ENCODE data around the gene ABHD16A. TPM values are rescaled to one million over a fixed set of nuclear protein-coding genes. Genes with fewer than 3 reads are reported as not detected.

ABHD16A gene
- total and polyA plus RNA-seq, 2 of the 13 experiments (the other 11 are each of a cell fraction or from before 2014, with no cell fraction given) = 43.5 to 45.4 TPM

DNA sequence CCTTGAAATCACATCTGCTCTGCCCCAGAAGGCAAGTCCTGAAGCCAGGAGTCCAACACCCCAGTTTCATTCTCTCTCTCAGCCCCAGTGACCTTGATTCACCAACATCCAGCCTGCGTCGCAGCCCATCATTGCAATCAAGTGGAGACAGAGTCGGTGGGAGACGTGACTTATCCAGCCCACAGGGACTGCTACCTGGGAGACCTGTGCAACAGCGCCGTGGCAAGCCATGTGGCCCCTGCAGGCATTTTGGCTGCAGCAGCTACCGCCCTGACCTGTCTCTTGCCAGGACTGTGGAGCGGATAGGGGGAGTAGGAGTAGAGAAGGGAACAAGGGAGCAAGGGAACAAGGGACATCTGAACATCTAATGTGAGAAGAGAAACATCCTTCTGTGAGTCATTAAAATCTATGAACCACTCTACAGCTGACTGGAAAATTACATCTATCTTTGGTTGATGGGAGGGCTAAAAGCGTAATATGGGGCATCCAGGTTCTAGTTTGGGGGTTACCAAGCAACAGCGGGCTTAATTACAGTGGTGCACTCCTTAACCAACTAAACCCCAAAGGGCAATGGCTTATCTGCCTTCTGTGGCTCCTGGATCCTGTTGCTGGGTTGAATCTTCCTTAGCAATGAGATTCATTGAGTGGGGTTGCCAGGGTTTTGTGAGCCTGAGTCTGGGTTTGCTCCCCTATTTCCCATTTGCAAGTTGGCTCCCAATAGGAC, 14.5 kb upstream of the ABHD16A start (continued):
- peak; percentile 22 for TF ChIP-seq HNRNPK (IDR thresholded peaks at IDR 0.05; ENCODE audit: low read depth, low read length, poor library complexity, severe bottlenecking)
- TF ChIP-seq, protein P1, sequence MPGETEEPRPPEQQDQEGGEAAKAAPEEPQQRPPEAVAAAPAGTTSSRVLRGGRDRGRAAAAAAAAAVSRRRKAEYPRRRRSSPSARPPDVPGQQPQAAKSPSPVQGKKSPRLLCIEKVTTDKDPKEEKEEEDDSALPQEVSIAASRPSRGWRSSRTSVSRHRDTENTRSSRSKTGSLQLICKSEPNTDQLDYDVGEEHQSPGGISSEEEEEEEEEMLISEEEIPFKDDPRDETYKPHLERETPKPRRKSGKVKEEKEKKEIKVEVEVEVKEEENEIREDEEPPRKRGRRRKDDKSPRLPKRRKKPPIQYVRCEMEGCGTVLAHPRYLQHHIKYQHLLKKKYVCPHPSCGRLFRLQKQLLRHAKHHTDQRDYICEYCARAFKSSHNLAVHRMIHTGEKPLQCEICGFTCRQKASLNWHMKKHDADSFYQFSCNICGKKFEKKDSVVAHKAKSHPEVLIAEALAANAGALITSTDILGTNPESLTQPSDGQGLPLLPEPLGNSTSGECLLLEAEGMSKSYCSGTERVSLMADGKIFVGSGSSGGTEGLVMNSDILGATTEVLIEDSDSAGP (CRISPR knock-in tag; IDR thresholded peaks at IDR 0.05; ENCODE audit: borderline replicate concordance) = peak; percentile 71; the same call in 1 of the 2 replicates

DNA sequence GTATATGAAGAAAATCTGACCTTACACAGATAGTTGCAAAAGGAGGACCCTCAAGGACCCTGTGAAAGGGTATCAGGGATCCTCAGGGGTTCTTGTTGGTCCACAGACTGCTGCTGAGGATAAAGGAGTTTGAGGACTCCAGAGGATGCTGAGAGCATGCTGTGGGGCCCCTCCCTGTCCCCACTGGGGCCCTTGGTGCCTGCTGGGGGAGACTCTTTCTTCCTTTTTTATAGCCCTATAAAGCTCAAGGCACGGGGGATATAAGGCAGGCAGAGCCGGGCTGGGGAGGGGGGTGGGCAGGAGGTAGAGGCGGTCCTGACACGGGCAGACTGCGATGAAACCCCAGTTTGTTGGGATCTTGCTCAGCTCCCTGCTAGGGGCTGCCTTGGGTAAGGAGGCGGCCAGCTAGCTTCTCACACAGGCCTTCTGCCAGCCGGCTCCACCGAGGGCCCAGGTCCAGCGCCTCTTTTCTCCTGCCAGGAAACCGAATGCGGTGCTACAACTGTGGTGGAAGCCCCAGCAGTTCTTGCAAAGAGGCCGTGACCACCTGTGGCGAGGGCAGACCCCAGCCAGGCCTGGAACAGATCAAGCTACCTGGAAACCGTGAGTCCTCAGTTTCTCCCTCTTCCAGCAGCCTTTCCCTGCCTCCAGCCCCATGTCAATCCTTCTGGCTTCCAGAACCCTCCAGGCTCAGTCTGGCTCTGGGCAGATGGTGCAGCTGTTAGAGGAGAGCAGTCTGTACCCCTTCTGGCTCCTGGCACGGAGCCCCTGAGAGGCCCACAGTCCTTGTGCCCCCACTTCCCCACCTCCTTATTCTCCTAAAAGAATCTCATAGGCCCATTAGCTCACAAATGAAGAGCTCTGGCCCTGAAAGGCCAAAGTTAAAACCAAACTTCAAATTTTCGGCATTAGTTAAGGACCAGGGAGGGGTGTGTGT, 12.2 kb upstream of the ABHD16A start, which contains the start of gene LY6G6D:
LY6G6D (plus strand) TSS at position 327 of the 937 bp plus-strand sequence; CDS start at position 335, 8 bp downstream.
- no peak for DNase-seq (ENCODE audit: low spot score)
- BruUV-seq (replicated peaks) = no TSS peak
- peak within 1 kb of the TSS; percentile 5 for H2AFZ ChIP-seq (ENCODE audit: low read length)
- in situ Hi-C loops (cut with HindIII; ENCODE audit: extremely low pct_ligation_motif_present, low pct_unique_long_range_greater_than_20kb) (no loop called here), intact Hi-C loops (cut with micrococcal nuclease; ENCODE audit: unreplicated experiment) (loop anchor here (5.0 kb wide), 1 partner anchor 33 kb away; the partner anchor contains the start of gene LY6G5C)
- no peak within 1 kb of the TSS for H3K27ac ChIP-seq (ENCODE audit: extremely low read length, insufficient read depth, low read length)
- WGBS (ENCODE audit: low lambda C conversion rate) = 43% methylated on average over 9 of the region's 16 CpGs
- peaks cover 12 to 51% of the 10 kb centered on the region in 2 experiments; a peak in 4 of 5 replicates for H3K27me3 ChIP-seq (ENCODE audit: control insufficient read depth in 1 of 2, insufficient read depth in 2 of 2, low read length in 2 of 2)
- no peak within 1 kb of the TSS for H3K9ac ChIP-seq (ENCODE audit: insufficient read depth, low read depth, low read length)
- no peaks in the 10 kb centered on the region for H3K9me3 ChIP-seq (ENCODE audit: low read length)
- no peaks in the 10 kb centered on the region for H3K79me2 ChIP-seq (ENCODE audit: insufficient read depth, low read length)
- no peaks in the 10 kb centered on the region for H3K36me3 ChIP-seq (replicated peaks in 1 of 2; ENCODE audit: control insufficient read depth in 1 of 2, insufficient read depth in 2 of 2, low read length in 2 of 2)
- H3K4me1 ChIP-seq (ENCODE audit: insufficient read depth, low read length) = peaks cover 25% of the 10 kb centered on the region
- ChIA-PET POLR2A (interaction anchor here (0.6 to 5.1 kb wide), 12 partner anchors 9 to 187 kb away, joined by 3 to 31 read pairs (median 3); partner anchors contain the start of genes ABHD16A, DDAH2, HSPA1B and VARS1), CTCF (ENCODE audit: low intra/inter-chr PET ratio, low total read pairs) (no interaction called here)
- ATAC-seq = no peak
- peak within 1 kb of the TSS; percentile 63 for H3K4me2 ChIP-seq (ENCODE audit: low read depth, low read length)
- no peaks in the 10 kb centered on the region for H4K20me1 ChIP-seq (ENCODE audit: insufficient read depth, low read length)
- FAIRE-seq = no peak
- TF ChIP-seq HNRNPLL (IDR thresholded peaks at IDR 0.05; ENCODE audit: low read depth, low read length, poor library complexity, severe bottlenecking) (peak; percentile 23), HOXD1 (CRISPR knock-in tag; IDR thresholded peaks at IDR 0.05) (0 out of 2 replicates have a peak, but pooled peaks have one; percentile 35), MYC (CRISPR knock-in tag; IDR thresholded peaks at IDR 0.05; ENCODE audit: borderline replicate concordance) (no peak), RBM22 (optimal IDR thresholded peaks at IDR 0.05; ENCODE audit: low read length) (no peak), ZMYM4 (CRISPR knock-in tag; IDR thresholded peaks at IDR 0.05) (no peak), ZNF570 (CRISPR knock-in tag; IDR thresholded peaks at IDR 0.05; ENCODE audit: borderline replicate concordance) (no peak), ZNF367 (CRISPR knock-in tag; IDR thresholded peaks at IDR 0.05; ENCODE audit: borderline replicate concordance) (no peak), RFX5 (IDR thresholded peaks at IDR 0.05; ENCODE audit: low read depth, low read length) (no peak), HNRNPH1 (optimal IDR thresholded peaks at IDR 0.05; ENCODE audit: low read depth, low read length) (no peak), ZNF225 (CRISPR knock-in tag; IDR thresholded peaks at IDR 0.05) (0 out of 2 replicates have a peak, but pooled peaks have one; percentile 56), FOSL1 (CRISPR knock-in tag; IDR thresholded peaks at IDR 0.05; ENCODE audit: borderline replicate concordance) (no peak)
- TF ChIP-seq, protein P2, sequence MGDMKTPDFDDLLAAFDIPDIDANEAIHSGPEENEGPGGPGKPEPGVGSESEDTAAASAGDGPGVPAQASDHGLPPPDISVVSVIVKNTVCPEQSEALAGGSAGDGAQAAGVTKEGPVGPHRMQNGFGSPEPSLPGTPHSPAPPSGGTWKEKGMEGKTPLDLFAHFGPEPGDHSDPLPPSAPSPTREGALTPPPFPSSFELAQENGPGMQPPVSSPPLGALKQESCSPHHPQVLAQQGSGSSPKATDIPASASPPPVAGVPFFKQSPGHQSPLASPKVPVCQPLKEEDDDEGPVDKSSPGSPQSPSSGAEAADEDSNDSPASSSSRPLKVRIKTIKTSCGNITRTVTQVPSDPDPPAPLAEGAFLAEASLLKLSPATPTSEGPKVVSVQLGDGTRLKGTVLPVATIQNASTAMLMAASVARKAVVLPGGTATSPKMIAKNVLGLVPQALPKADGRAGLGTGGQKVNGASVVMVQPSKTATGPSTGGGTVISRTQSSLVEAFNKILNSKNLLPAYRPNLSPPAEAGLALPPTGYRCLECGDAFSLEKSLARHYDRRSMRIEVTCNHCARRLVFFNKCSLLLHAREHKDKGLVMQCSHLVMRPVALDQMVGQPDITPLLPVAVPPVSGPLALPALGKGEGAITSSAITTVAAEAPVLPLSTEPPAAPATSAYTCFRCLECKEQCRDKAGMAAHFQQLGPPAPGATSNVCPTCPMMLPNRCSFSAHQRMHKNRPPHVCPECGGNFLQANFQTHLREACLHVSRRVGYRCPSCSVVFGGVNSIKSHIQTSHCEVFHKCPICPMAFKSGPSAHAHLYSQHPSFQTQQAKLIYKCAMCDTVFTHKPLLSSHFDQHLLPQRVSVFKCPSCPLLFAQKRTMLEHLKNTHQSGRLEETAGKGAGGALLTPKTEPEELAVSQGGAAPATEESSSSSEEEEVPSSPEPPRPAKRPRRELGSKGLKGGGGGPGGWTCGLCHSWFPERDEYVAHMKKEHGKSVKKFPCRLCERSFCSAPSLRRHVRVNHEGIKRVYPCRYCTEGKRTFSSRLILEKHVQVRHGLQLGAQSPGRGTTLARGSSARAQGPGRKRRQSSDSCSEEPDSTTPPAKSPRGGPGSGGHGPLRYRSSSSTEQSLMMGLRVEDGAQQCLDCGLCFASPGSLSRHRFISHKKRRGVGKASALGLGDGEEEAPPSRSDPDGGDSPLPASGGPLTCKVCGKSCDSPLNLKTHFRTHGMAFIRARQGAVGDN (CRISPR knock-in tag; IDR thresholded peaks at IDR 0.05) = peak; percentile 30; the same call in 1 of the 2 replicates
- no peak within 1 kb of the TSS; a peak in 1 of 6 replicates for H3K4me3 ChIP-seq (replicated peaks in 1 of 3; ENCODE audit: insufficient read depth in 1 of 3, low read depth in 2 of 3, low read length in 3 of 3)
